Adipocyte (in vitro differentiated cells): ENCODE results near the gene DMAC2.
"Not testable (repeated sequence)": the region's sequence is repeated elsewhere in the genome, so short reads cannot be mapped to it uniquely, and the experiment has no call there.

Experiments used
- DNase-seq: peaks from one replicate; pipeline ENCODE4 v3.0.0-alpha.2; 2015; ENCODE audit warnings: low read depth
- H3K27me3 ChIP-seq: replicated peaks from 2 replicates; pipeline ENCODE4 v1.7.0; 2013; ENCODE audit warnings: mild to moderate bottlenecking, low read length, moderate library complexity; ENCODE audit not compliant: control insufficient read depth, insufficient read depth
- H3K36me3 ChIP-seq: 2 replicates; pipeline ENCODE4 v1.7.0; 2013; ENCODE audit warnings: low read length, mild to moderate bottlenecking, moderate library complexity; ENCODE audit not compliant: control insufficient read depth, insufficient read depth, severe bottlenecking
- H3K4me1 ChIP-seq: 2 replicates; pipeline ENCODE4 v1.7.0; 2013; ENCODE audit warnings: mild to moderate bottlenecking, low read length, moderate library complexity; ENCODE audit not compliant: control insufficient read depth, insufficient read depth
- H3K4me3 ChIP-seq: 2 replicates; pipeline ENCODE4 v1.7.0; 2013; ENCODE audit warnings: mild to moderate bottlenecking, low read length, moderate library complexity
- H3K9ac ChIP-seq: 2 replicates; pipeline ENCODE4 v1.7.0; 2013; ENCODE audit warnings: mild to moderate bottlenecking, low read length, moderate library complexity
- H3K9me3 ChIP-seq: 2 replicates; pipeline ENCODE4 v1.7.0; 2013; ENCODE audit warnings: mild to moderate bottlenecking, low read length, moderate library complexity; ENCODE audit not compliant: control insufficient read depth

Gene DMAC2

DNA sequence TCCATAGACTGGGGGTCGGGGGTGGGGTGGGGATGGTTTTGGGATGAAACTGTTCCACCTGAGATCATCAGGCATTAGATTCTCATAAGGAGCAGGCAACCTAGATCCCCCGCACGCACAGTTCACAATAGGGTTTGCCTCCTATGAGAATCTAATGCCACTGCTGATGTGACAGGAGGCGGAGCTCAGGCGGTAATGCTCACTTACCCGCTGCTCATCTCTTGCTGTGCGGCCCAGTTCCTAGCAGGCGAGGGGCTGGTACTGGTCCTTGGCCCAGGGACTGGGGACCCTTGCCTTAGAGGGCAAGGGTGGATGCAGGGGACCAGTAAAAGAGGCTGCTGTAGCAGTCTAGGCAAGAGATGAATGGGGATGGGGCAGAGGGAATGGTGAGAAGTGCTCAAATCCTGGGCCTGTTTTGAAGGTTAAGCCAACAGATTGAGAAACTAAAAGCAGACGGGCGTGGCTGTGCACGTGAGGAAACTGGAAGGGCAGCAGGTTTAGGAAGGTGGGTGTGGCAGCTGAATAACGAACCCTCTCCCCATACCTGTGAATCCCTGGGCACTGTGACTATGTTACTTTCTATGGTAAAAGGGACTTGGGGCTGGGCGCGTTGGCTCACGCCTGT lies 1.7 kb upstream of the DMAC2 start:
- H3K9me3 ChIP-seq: no peaks in the 10 kb centered on the region
- no peak overlapping the region for H3K4me3 ChIP-seq
- H3K27me3 ChIP-seq: peaks cover 22% of the 10 kb centered on the region
- no peaks in the 10 kb centered on the region for H3K36me3 ChIP-seq
- peaks cover 9% of the 10 kb centered on the region for H3K4me1 ChIP-seq
- DNase-seq: no peak
- H3K9ac ChIP-seq: no peak overlapping the region

- peaks cover 3% of the 10 kb centered on the region for H3K27me3 ChIP-seq
- H3K4me3 ChIP-seq: no peak overlapping the region
- no peaks in the 10 kb centered on the region for H3K9me3 ChIP-seq
- H3K36me3 ChIP-seq: peaks cover 4% of the 10 kb centered on the region
- DNase-seq: no peak
- no peak overlapping the region for H3K9ac ChIP-seq
- H3K4me1 ChIP-seq: peaks cover 9% of the 10 kb centered on the region
Observed at GRCh38 chr19:41437944-41438574, 1.7 kb downstream of the DMAC2 start.

DNA sequence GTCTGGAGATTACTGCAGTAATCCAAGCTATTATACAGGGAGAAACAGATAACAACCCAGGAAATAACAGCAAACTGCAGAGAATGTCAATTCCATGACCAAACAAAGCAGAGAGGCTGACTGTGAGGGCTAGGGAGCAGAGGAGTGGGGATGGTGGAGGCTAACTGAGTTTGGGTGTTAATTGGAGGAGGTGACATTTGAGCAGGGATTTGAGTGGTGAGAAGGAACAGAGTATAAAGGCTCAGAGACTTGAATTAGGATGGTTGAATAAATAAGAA lies 3.1 kb downstream of the DMAC2 start:
- H3K4me1 ChIP-seq: peaks cover 9% of the 10 kb centered on the region
- H3K9me3 ChIP-seq: no peaks in the 10 kb centered on the region
- H3K4me3 ChIP-seq: no peak overlapping the region
- no peak for DNase-seq
- H3K9ac ChIP-seq: no peak overlapping the region
- peaks cover 18% of the 10 kb centered on the region for H3K36me3 ChIP-seq
- no peaks in the 10 kb centered on the region for H3K27me3 ChIP-seq

DNA sequence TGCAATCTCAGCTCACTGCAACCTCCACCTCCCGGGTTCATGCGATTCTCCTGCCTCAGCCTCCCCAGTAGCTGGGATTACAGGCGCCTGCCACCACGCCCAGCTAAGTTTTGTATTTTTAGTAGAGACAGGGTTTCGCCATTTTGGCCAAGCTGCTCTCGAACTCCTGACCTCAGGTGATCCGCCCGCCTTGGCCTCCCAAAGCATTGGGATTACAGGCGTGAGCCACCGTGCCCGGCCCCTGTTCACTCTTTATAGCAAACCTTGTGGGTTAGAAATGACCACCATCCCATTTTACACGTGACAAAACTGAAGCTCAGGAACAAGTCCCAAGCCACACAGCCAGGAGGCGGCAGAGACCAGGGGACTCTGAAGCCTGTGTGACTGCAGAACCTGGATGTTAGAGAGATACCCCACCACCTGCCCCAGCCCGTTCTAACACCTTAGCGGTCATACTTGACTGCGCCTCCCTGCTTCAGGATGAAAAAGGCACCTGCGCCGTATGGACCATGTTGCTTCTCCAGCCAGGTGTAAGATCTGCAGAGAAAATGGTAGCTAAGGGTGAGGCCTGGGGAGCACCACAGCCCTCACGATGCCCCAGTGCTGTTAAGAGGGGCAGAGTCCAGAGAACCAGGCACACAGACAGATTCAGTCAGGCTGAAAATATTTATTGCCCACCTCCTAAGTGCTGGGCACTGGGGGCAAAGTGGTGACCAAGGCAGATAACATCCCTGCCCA lies 3.6 kb downstream of the DMAC2 start:
- H3K4me3 ChIP-seq: no peak overlapping the region
- peaks cover 9% of the 10 kb centered on the region for H3K4me1 ChIP-seq
- DNase-seq: no peak
- H3K9me3 ChIP-seq: no peaks in the 10 kb centered on the region
- no peaks in the 10 kb centered on the region for H3K27me3 ChIP-seq
- H3K36me3 ChIP-seq: peaks cover 23% of the 10 kb centered on the region
- no peak overlapping the region for H3K9ac ChIP-seq

DNA sequence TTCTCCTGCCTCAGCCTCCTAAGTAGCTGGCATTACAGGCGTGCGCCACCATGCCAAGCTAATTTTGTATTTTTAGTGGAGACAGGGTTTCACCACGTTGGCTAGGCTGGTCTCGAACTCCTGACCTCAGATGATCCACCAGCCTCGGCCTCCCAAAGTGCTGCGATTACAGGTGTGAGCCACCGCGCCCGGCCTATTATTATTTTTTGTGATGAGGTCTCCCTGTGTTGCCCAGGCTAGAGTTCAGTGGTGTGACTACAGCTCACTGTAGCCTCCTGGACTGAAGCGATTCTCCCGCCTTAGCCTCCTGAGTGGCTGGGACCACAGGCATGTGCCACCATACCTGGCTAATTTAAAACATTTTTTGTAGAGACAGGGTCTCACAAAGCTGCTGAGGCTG lies 4.3 kb downstream of the DMAC2 start:
- peaks cover 24% of the 10 kb centered on the region for H3K36me3 ChIP-seq
- DNase-seq, H3K27me3 ChIP-seq, H3K9me3 ChIP-seq, H3K9ac ChIP-seq, H3K4me1 ChIP-seq, H3K4me3 ChIP-seq: not testable (repeated sequence)

GRCh38 chr19:41434450-41434849 lies 5.3 kb downstream of the DMAC2 start:
- Histone ChIP-seq H3K36me3 (peaks cover 24% of the 10 kb centered on the region), H3K4me1 (peaks cover 5% of the 10 kb centered on the region)
- no peak for DNase-seq

DNA sequence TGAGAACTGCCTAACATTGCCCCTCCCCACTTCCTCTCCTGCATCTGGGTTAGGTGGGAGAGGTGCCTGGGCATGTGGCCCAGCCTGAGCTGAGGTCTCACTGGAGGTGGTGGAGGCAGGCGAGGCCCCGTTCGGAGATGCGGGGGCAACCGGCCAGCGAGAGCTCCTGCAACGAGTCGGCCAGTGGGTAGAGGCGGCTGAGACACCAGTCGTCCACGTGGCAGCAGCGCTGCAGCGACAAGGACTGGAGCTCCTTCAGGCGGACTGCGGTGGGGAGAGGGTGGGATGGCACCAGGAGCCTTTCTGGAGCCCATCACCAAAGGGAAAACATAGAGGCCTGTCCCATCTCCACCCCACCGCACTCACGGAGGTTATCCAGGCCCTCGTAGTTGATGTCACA lies 6.5 kb downstream of the DMAC2 start:
- Histone ChIP-seq H3K36me3 (peaks cover 24% of the 10 kb centered on the region), H3K4me1 (peaks cover under 1% of the 10 kb centered on the region), H3K27me3 (no peaks in the 10 kb centered on the region), H3K9ac (no peak overlapping the region), H3K4me3 (no peak overlapping the region), H3K9me3 (no peaks in the 10 kb centered on the region)
- DNase-seq: no peak

More at GRCh38 chr19:41434450-41434849, 5.3 kb downstream of the DMAC2 start:
- H3K27me3 ChIP-seq: no peaks in the 10 kb centered on the region
- H3K4me3 ChIP-seq: no peak overlapping the region
- no peaks in the 10 kb centered on the region for H3K9me3 ChIP-seq
- no peak overlapping the region for H3K9ac ChIP-seq

DNA sequence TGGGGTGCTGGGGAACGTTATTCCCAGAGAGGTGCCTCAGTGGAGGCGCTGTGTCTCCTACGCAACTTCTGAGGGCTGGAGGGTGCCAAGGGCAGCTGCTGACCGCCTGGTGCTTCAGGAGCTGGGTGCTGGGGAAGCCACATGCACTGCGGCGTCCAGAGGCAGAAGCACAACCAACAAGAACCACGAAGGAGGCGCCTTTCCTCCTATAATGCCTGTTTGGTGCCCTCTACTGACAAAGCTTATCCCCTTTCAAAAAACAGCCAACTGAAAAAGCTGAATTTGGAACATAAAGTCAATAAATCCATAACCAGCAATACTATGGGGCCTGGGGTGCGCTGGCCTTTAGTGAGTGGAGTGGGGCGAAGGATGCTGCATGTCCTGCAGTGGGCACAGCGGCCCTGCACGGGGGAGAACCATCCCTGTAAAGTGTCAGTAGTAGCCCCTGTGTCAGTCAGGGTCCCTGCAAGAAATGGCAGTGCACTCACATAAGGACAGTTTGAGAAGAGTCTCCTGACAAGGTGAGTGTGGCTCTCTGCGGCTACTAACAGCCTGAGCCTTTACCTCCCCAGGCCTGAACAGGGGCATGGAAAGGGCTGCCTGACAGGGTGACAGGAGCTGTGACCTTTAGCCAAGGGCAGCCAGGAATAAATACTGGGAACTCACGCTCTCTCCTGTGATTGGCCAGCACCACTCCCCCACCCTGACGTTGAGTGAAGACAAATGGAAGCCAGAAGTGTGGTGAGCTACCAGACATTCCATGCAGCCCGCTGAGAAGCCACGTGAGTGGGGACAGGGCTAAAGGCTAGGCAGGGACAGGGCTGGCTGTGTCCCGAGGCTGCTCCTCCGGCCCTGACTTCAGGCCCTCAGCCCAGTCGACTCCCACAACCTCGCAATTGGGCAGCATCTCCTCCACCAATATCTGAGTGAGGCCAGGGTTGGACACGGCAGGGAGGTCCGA lies 8.0 kb downstream of the DMAC2 start:
- Histone ChIP-seq H3K4me1 (peaks cover 11% of the 10 kb centered on the region), H3K36me3 (peaks cover 24% of the 10 kb centered on the region), H3K27me3 (no peaks in the 10 kb centered on the region), H3K4me3 (no peak overlapping the region), H3K9me3 (no peaks in the 10 kb centered on the region), H3K9ac (no peak overlapping the region)
- DNase-seq: peak; percentile 34

DNA sequence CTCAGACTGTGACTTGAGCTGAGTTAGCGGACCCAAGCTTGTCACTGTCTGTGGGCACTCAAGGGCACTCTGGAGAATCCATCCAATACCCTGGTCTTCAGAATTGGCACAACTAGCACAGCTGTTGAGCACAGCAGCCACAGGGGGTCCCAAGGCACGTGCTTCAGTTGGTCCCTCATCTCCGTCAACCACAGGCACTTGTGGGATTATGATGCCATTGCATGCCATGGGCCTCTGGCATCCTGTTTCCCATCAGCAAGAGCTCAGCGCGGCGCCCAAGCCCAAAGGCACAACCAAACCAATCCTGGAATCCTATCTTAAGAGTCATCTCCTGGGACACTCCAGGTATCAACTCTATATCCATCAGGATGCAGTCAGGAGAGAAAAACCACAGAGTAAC lies 8.8 kb downstream of the DMAC2 start:
- peaks cover 24% of the 10 kb centered on the region for H3K36me3 ChIP-seq
- DNase-seq: no peak
- H3K9me3 ChIP-seq: no peaks in the 10 kb centered on the region
- H3K4me3 ChIP-seq: no peak overlapping the region
- H3K9ac ChIP-seq: no peak overlapping the region
- H3K27me3 ChIP-seq: no peaks in the 10 kb centered on the region
- H3K4me1 ChIP-seq: peaks cover 17% of the 10 kb centered on the region

DNA sequence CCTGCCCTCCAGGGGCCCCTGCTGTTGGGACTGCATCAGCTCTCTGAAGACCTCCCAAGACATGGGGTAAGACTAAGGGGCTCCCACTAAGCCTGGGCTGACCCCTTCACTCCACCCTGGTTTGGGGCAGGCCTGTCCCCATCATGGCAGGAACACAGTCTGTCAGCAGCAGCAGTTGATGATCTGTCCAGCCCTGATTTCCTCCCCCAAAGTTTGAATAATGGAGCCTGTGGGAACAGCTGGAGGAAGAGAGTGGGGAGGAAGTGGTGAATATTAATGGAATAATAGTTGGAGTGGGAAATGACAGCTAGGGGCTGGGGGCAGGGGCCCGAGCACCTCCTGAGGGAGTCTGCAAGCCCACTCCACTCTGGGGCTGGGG lies 11.2 kb downstream of the DMAC2 start:
- H3K36me3 ChIP-seq: peaks cover 24% of the 10 kb centered on the region
- no peak overlapping the region for H3K4me3 ChIP-seq

More for the DNA sequence above, 11.2 kb downstream of the DMAC2 start:
- no peaks in the 10 kb centered on the region for H3K27me3 ChIP-seq
- H3K9me3 ChIP-seq: no peaks in the 10 kb centered on the region
- H3K9ac ChIP-seq: peak overlapping the region; percentile 69
- peaks cover 17% of the 10 kb centered on the region for H3K4me1 ChIP-seq
- DNase-seq: no peak
